Measurements from ENCODE around the gene SH3RF3. TPM values are rescaled to one million over a fixed set of nuclear protein-coding genes. Genes with fewer than 3 reads are reported as not detected.

The SH3RF3 gene
- total and polyA plus RNA-seq, 3 experiments from 2014 or later: 0.24 to 0.31 (median 0.27) TPM

DNA sequence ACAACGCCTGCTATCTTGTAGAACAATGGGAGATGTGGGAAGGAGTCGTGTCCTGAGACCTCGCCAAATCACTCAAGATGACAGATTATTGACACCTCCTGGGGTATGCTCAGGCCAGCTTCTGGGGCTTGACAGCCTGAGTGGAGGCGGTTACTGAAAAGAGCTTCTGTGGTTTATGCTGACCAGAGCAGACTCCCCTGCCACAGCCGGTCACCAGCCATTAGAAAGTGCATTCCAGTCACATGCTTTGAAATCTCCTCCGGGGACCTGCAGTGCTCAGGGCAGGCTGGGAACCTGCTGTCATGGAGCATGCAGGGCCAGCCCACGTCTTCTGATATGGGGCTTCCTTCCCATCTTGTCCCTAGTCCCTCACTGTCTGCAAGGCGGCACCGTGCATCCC, 268.9 kb downstream of the SH3RF3 start:
- Mint-ChIP-seq H3K9me3 (no peaks in the 10 kb centered on the region), H3K4me1 (peaks cover 4 to 7% (median 5%) of the 10 kb centered on the region in 3 donors), H3K27ac (no peak overlapping the region), H3K27me3 (peaks cover 10 to 11% of the 10 kb centered on the region in 2 donors), H3K4me3 (no peak overlapping the region), H3K36me3 (no peaks in the 10 kb centered on the region)
- POLR2A ChIA-PET: no interaction called here
- CTCF ChIA-PET: no interaction called here
- H3K36me3 ChIP-seq (ENCODE audit: insufficient read depth, low read length): no peaks in the 10 kb centered on the region
- DNase-seq: no peak
- H3K4me1 ChIP-seq (ENCODE audit: insufficient read depth, low read length): no peaks in the 10 kb centered on the region
- H3K4me3 ChIP-seq (ENCODE audit: low read length): no peak overlapping the region
- no peaks in the 10 kb centered on the region for H3K9me3 ChIP-seq (ENCODE audit: low read length)
- H3K27ac ChIP-seq (ENCODE audit: low read depth, low read length): no peak overlapping the region
- no peaks in the 10 kb centered on the region for H3K27me3 ChIP-seq (ENCODE audit: insufficient read depth, low read length, poor library complexity, severe bottlenecking)

DNA sequence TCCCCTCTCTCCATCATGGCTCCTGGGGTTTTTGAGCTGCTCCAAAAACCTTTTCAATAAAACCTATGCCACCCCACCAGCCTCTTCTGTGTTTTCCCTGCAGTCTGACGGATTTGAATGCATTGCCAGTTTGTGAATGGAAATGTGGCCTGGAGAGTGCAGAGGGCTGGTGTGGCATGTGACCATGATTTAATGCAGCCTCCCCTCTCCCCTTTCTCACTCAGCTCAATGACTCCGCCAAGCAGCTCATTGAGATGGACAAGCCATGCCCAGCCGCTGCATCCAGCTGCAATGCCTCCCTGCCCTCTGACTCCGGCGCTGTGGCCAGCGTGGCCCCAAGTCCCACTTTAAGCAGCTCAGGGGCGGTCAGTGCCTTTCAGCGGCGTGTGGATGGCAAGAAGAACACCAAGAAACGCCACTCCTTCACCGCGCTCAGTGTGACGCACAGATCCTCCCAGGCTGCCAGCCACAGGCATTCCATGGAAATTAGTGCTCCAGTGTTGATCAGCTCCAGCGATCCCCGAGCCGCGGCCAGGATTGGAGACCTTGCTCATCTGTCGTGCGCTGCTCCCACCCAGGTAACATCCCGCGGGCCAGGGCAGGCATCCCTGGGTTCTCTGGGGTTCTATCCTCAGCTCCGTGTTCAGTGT, 269.5 kb downstream of the SH3RF3 start:
- Histone ChIP-seq H3K9me3 (ENCODE audit: low read length) (no peaks in the 10 kb centered on the region), H3K4me3 (ENCODE audit: low read length) (no peak overlapping the region), H3K27me3 (ENCODE audit: insufficient read depth, low read length, poor library complexity, severe bottlenecking) (no peaks in the 10 kb centered on the region), H3K4me1 (ENCODE audit: insufficient read depth, low read length) (no peaks in the 10 kb centered on the region), H3K27ac (ENCODE audit: low read depth, low read length) (no peak overlapping the region), H3K36me3 (ENCODE audit: insufficient read depth, low read length) (no peaks in the 10 kb centered on the region)
- Mint-ChIP-seq H3K27me3 (peaks cover 10 to 14% of the 10 kb centered on the region in 2 donors), H3K36me3 (no peaks in the 10 kb centered on the region), H3K4me1 (peaks cover 4 to 7% (median 5%) of the 10 kb centered on the region in 3 donors), H3K27ac (no peak overlapping the region), H3K4me3 (no peak overlapping the region), H3K9me3 (no peaks in the 10 kb centered on the region)
- POLR2A ChIA-PET: no interaction called here
- DNase-seq: no peak
- CTCF ChIA-PET: no interaction called here

DNA sequence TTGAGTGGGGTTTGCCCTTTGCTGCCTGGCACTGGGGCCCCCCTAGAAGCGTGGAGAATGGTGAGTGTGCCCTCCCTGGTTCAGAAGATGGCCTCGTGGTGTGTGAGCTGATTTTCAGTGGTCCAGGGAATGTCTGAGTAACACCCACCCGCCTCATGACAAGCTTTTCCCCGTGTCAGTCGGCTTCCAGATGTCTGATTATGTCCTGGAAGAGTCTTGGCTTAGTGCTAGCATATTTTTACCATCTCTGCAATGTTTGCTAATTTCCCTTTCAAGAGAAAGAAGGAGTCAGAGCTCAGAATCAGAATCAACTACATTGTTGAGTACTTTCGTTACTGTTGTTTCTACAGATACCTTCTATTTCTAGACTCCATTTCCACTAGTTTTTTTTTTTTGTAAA, 270.1 kb downstream of the SH3RF3 start:
- no peaks in the 10 kb centered on the region for H3K9me3 Mint-ChIP-seq
- H3K9me3 ChIP-seq (ENCODE audit: low read length): no peaks in the 10 kb centered on the region
- peaks cover 10 to 14% of the 10 kb centered on the region in 2 donors for H3K27me3 Mint-ChIP-seq
- no peak overlapping the region for H3K27ac ChIP-seq (ENCODE audit: low read depth, low read length)
- no peak overlapping the region for H3K4me3 ChIP-seq (ENCODE audit: low read length)
- H3K27me3 ChIP-seq (ENCODE audit: insufficient read depth, low read length, poor library complexity, severe bottlenecking): no peaks in the 10 kb centered on the region
- POLR2A ChIA-PET: no interaction called here
- H3K36me3 Mint-ChIP-seq: no peaks in the 10 kb centered on the region
- H3K4me1 ChIP-seq (ENCODE audit: insufficient read depth, low read length): no peaks in the 10 kb centered on the region
- no peaks in the 10 kb centered on the region for H3K36me3 ChIP-seq (ENCODE audit: insufficient read depth, low read length)
- H3K4me3 Mint-ChIP-seq: no peak overlapping the region
- no peak overlapping the region for H3K27ac Mint-ChIP-seq
- CTCF ChIA-PET: no interaction called here
- no peak for DNase-seq
- peaks cover 4 to 7% (median 5%) of the 10 kb centered on the region in 3 donors for H3K4me1 Mint-ChIP-seq

DNA sequence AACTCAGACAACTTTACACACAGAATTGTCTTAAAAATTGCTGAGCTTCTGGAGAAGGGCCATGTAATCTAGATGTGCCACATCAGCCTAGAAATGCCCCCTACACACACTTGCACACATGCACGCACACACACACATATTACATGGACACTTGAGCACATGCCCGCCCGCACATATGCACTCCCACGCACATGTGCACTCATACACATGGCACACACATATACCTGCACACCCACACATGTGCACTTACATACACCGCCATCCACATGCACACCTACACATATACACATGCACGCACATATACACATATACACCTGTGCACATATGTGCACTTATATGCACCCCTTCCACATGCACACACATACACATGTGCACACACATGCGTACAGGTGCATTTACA, 271.1 kb downstream of the SH3RF3 start:
- peaks cover 4 to 7% (median 7%) of the 10 kb centered on the region in 3 donors for H3K4me1 Mint-ChIP-seq
- CTCF ChIA-PET: no interaction called here

DNA sequence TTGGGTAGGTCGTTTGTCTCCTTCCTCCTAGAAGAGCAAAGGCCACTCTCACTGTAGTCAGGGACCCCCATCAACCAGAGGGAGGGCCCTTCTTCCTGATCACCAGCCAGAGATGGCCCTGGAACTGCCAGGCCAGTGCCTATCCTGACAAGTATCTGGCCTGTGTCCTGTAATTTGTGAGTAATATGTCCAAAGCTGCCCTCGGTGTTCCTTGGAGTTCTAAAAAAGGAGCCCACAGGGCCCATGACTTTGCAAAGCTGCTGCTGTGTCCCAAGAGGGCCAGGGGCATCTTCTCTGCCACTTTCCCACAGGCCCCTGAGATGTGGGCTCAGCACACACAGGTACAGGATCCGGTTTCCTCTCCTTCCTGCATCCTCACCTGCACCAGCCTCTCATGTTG, 272.4 kb downstream of the SH3RF3 start:
- no peak overlapping the region for H3K4me3 ChIP-seq (ENCODE audit: low read length)
- ChIA-PET CTCF (no interaction called here), POLR2A (no interaction called here)
- Mint-ChIP-seq H3K9me3 (no peaks in the 10 kb centered on the region), H3K27ac (peak overlapping the region in 2 of 8 donors; percentile 6 to 26), H3K36me3 (no peaks in the 10 kb centered on the region), H3K27me3 (peaks cover 12 to 26% of the 10 kb centered on the region in 2 donors), H3K4me1 (peaks cover 4 to 7% (median 7%) of the 10 kb centered on the region in 3 donors), H3K4me3 (no peak overlapping the region)
- no peaks in the 10 kb centered on the region for H3K4me1 ChIP-seq (ENCODE audit: insufficient read depth, low read length)
- H3K27me3 ChIP-seq (ENCODE audit: insufficient read depth, low read length, poor library complexity, severe bottlenecking): no peaks in the 10 kb centered on the region
- H3K27ac ChIP-seq (ENCODE audit: low read depth, low read length): no peak overlapping the region
- no peaks in the 10 kb centered on the region for H3K9me3 ChIP-seq (ENCODE audit: low read length)
- no peak for DNase-seq
- H3K36me3 ChIP-seq (ENCODE audit: insufficient read depth, low read length): no peaks in the 10 kb centered on the region

More for the DNA sequence above, 271.1 kb downstream of the SH3RF3 start:
- Histone ChIP-seq H3K36me3 (ENCODE audit: insufficient read depth, low read length) (no peaks in the 10 kb centered on the region), H3K27ac (ENCODE audit: low read depth, low read length) (no peak overlapping the region), H3K4me1 (ENCODE audit: insufficient read depth, low read length) (no peaks in the 10 kb centered on the region), H3K9me3 (ENCODE audit: low read length) (no peaks in the 10 kb centered on the region), H3K27me3 (ENCODE audit: insufficient read depth, low read length, poor library complexity, severe bottlenecking) (no peaks in the 10 kb centered on the region), H3K4me3 (ENCODE audit: low read length) (no peak overlapping the region)
- Mint-ChIP-seq H3K9me3 (no peaks in the 10 kb centered on the region), H3K36me3 (no peaks in the 10 kb centered on the region), H3K4me3 (no peak overlapping the region), H3K27ac (no peak overlapping the region), H3K27me3 (peaks cover 13 to 19% of the 10 kb centered on the region in 2 donors)
- DNase-seq: no peak
- POLR2A ChIA-PET: no interaction called here

DNA sequence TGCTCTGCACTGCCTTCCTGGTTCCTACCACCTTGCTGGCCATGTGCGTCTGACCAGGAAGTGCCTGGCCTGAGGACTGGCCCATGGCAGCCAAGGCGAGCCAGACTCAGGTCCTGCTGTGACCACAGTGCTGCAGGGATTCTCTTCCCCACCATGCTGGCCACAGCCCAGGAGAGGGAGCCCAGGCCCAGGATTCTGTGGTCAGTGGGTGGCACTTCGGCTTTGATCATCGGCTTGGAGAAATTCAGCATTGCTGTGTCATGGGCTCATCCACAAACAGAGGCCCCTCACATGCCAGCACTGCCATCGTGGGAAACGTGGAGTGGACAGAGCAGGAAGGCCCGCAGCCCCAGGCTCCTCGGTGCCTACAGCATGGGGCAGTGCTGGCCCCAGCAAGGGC, 273.2 kb downstream of the SH3RF3 start:
- Mint-ChIP-seq H3K27me3 (peaks cover 7 to 26% of the 10 kb centered on the region in 2 donors), H3K36me3 (no peaks in the 10 kb centered on the region), H3K27ac (no peak overlapping the region), H3K9me3 (no peaks in the 10 kb centered on the region), H3K4me1 (peaks cover 4 to 7% (median 7%) of the 10 kb centered on the region in 3 donors), H3K4me3 (no peak overlapping the region)
- H3K4me1 ChIP-seq (ENCODE audit: insufficient read depth, low read length): no peaks in the 10 kb centered on the region
- no peaks in the 10 kb centered on the region for H3K36me3 ChIP-seq (ENCODE audit: insufficient read depth, low read length)
- ChIA-PET POLR2A (no interaction called here), CTCF (no interaction called here)
- no peaks in the 10 kb centered on the region for H3K27me3 ChIP-seq (ENCODE audit: insufficient read depth, low read length, poor library complexity, severe bottlenecking)
- H3K4me3 ChIP-seq (ENCODE audit: low read length): no peak overlapping the region
- no peak for DNase-seq
- H3K27ac ChIP-seq (ENCODE audit: low read depth, low read length): no peak overlapping the region
- no peaks in the 10 kb centered on the region for H3K9me3 ChIP-seq (ENCODE audit: low read length)

DNA sequence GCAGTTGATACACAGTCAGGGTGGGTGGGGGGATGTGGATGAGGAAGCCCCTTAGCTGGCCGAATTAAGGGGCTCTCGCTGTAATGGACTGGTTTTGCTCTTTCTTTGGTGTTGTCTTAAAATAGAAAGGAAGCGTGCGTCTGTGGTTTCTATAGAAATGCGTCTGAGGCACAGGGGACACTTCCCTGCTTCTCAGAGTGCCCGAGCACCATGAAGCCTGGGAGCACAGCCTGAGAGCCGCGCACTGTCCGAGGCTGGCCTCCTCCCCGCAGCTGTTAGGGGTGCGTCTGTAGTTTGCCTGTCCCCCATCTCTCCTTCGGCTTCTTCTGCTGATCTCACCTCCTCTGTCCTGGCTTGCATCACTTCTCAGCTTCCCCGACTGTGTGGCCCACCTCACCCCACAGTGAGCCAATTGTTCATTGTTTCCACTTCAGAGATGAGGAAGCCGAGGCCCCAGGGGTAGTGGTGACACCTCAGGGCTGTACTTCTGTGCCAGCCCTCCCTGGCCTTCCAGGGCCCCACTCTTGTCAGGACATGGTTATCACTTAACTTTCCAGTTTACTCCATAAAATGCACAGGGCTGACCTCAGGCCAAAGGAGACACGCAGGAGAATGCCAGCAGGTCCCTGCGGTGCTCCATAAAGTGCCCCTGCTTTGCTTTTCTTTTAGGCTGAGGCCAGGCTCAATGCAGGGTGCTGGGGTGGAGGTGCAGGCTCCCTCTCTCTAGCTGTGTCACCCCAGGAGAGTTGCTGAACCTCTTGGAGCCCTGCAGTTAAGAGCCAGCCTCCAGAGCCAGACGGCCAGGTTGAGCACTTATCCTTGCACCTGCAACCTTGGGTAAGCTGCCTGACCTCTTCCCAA, 274.2 kb downstream of the SH3RF3 start:
- CTCF ChIA-PET: no interaction called here
- no peak for DNase-seq
- peaks cover 3 to 19% of the 10 kb centered on the region in 2 donors for H3K27me3 Mint-ChIP-seq

DNA sequence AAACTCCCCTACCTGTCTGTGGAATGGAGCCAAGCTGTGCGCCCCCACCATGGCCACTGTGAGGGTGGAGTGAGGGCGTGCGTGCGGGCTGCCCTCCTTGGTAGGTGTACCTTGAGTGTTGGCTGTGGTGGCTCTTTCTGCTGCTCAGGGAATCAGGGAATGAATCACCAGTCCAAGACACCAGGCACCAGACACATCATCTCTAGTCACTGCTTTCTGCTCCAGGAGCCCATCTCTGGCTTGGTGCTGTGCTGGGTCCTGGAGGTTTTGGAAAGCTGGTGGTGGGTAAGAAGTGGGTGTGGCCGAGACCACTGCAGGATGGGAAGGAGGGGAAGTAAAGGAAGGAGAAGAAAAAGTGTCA, 274.8 kb downstream of the SH3RF3 start:
- Mint-ChIP-seq H3K27me3 (peaks cover 3 to 15% of the 10 kb centered on the region in 2 donors), H3K36me3 (no peaks in the 10 kb centered on the region), H3K9me3 (no peaks in the 10 kb centered on the region), H3K27ac (no peak overlapping the region), H3K4me1 (peaks cover 0 to 4% (median 2%) of the 10 kb centered on the region in 3 donors), H3K4me3 (no peak overlapping the region)
- Histone ChIP-seq H3K36me3 (ENCODE audit: insufficient read depth, low read length) (no peaks in the 10 kb centered on the region), H3K4me3 (ENCODE audit: low read length) (no peak overlapping the region), H3K9me3 (ENCODE audit: low read length) (no peaks in the 10 kb centered on the region), H3K27me3 (ENCODE audit: insufficient read depth, low read length, poor library complexity, severe bottlenecking) (no peaks in the 10 kb centered on the region), H3K4me1 (ENCODE audit: insufficient read depth, low read length) (no peaks in the 10 kb centered on the region), H3K27ac (ENCODE audit: low read depth, low read length) (no peak overlapping the region)
- DNase-seq: no peak
- ChIA-PET POLR2A (no interaction called here), CTCF (no interaction called here)

More for the DNA sequence above, 274.2 kb downstream of the SH3RF3 start:
- no peak overlapping the region for H3K27ac Mint-ChIP-seq
- Histone ChIP-seq H3K4me3 (ENCODE audit: low read length) (no peak overlapping the region), H3K27me3 (ENCODE audit: insufficient read depth, low read length, poor library complexity, severe bottlenecking) (no peaks in the 10 kb centered on the region), H3K36me3 (ENCODE audit: insufficient read depth, low read length) (no peaks in the 10 kb centered on the region), H3K9me3 (ENCODE audit: low read length) (no peaks in the 10 kb centered on the region), H3K27ac (ENCODE audit: low read depth, low read length) (no peak overlapping the region), H3K4me1 (ENCODE audit: insufficient read depth, low read length) (no peaks in the 10 kb centered on the region)
- POLR2A ChIA-PET: no interaction called here
- H3K9me3 Mint-ChIP-seq: no peaks in the 10 kb centered on the region
- peaks cover 0 to 4% (median 2%) of the 10 kb centered on the region in 3 donors for H3K4me1 Mint-ChIP-seq
- H3K36me3 Mint-ChIP-seq: no peaks in the 10 kb centered on the region
- no peak overlapping the region for H3K4me3 Mint-ChIP-seq

All from CD8-positive, alpha-beta memory T cell (primary cell).